COR-L47 (cell line): ENCODE results near the gene CASZ1.

Experiments
- DNase-seq: peaks from one replicate; lab custom pipeline; 2025; lab: John Stamatoyannopoulos, UW

The CASZ1 gene

GRCh38 chr1:10653370-10654125 is 142.9 kb downstream of the CASZ1 start:
- no peak for DNase-seq

- no peak for DNase-seq
These were observed 143.8 kb downstream of the CASZ1 start for GRCh38 chr1:10652626-10653025.

GRCh38 chr1:10651793-10652192 is 144.7 kb downstream of the CASZ1 start:
- DNase-seq: no peak

- DNase-seq: no peak
These were observed 145.1 kb downstream of the CASZ1 start for GRCh38 chr1:10651389-10651766.

GRCh38 chr1:10650556-10651388 is 145.7 kb downstream of the CASZ1 start:
- DNase-seq: no peak

GRCh38 chr1:10649517-10650201 is 146.8 kb downstream of the CASZ1 start:
- no peak for DNase-seq

- no peak for DNase-seq
These were observed 147.5 kb downstream of the CASZ1 start for GRCh38 chr1:10648689-10649516.

- no peak for DNase-seq
These were observed 148.9 kb downstream of the CASZ1 start for GRCh38 chr1:10647414-10648170.

GRCh38 chr1:10646347-10646861 is 150.0 kb downstream of the CASZ1 start:
- no peak for DNase-seq

GRCh38 chr1:10644307-10645128 is 151.9 kb downstream of the CASZ1 start:
- no peak for DNase-seq

- DNase-seq: peak; percentile 63
These were observed 152.7 kb downstream of the CASZ1 start for GRCh38 chr1:10643607-10644306.

- DNase-seq: no peak
These were observed 153.9 kb downstream of the CASZ1 start for GRCh38 chr1:10642403-10643080.

- DNase-seq: no peak
These were observed 154.5 kb downstream of the CASZ1 start for GRCh38 chr1:10641976-10642375.

GRCh38 chr1:10640843-10641553 is 155.4 kb downstream of the CASZ1 start:
- no peak for DNase-seq

- DNase-seq: peak; percentile 98
These were observed 156.5 kb downstream of the CASZ1 start for GRCh38 chr1:10639775-10640578.

- DNase-seq: no peak
These were observed 157.3 kb downstream of the CASZ1 start for GRCh38 chr1:10639011-10639774.
